Neural cell (in vitro differentiated cells): ENCODE data around the gene FOXJ3.

Source experiments
- CTCF ChIP-seq: fragments of 450-650 bp; IDR thresholded peaks from 2 replicates; pipeline ENCODE4 v1.5.1; 2014; ENCODE audit warnings: antibody characterized with exemption, mild to moderate bottlenecking, moderate library complexity; ENCODE audit not compliant: poor library complexity, severe bottlenecking
- EP300 ChIP-seq: fragments of 450-650 bp; conservative IDR thresholded peaks from 2 replicates; pipeline ENCODE4 v1.6.1; 2014; ENCODE audit warnings: antibody characterized with exemption, mild to moderate bottlenecking, moderate library complexity; ENCODE audit not compliant: poor library complexity, severe bottlenecking
- EZH2 ChIP-seq: fragments of 200-600, 300-800 bp; shearing (Covaris generic), sonication (generic); IDR thresholded peaks from 2 replicates; pipeline ENCODE4 v1.6.1; 2014; ENCODE audit warnings: antibody characterized with exemption, low read length, borderline replicate concordance, mild to moderate bottlenecking; ENCODE audit not compliant: insufficient read depth, poor library complexity, severe bottlenecking
- POLR2AphosphoS5 ChIP-seq: IDR thresholded peaks from 2 replicates; pipeline ENCODE4 v1.6.1; 2012
- RAD21 ChIP-seq: fragments of 450-650 bp; conservative IDR thresholded peaks from 2 replicates; pipeline ENCODE4 v1.6.1; 2014; ENCODE audit warnings: antibody characterized with exemption, mild to moderate bottlenecking, moderate library complexity
- REST ChIP-seq: IDR thresholded peaks from 2 replicates; pipeline ENCODE4 v1.6.1; 2012; ENCODE audit warnings: borderline replicate concordance
- SMC3 ChIP-seq: fragments of 450-650 bp; conservative IDR thresholded peaks from 2 replicates; pipeline ENCODE4 v1.6.1; 2014; ENCODE audit warnings: antibody characterized with exemption, mild to moderate bottlenecking, moderate library complexity; ENCODE audit not compliant: poor library complexity
- TAF1 ChIP-seq: IDR thresholded peaks from 2 replicates; pipeline ENCODE4 v1.6.1; 2012; ENCODE audit warnings: low read depth

- TF ChIP-seq CTCF, result no peak
- no peak for TF ChIP-seq EP300
- no peak for TF ChIP-seq RAD21
- no peak for TF ChIP-seq EZH2
- no peak for TF ChIP-seq POLR2AphosphoS5
- no peak for TF ChIP-seq TAF1
- no peak for TF ChIP-seq SMC3
- TF ChIP-seq REST, result no peak
These were observed 151.1 kb downstream of the FOXJ3 start for GRCh38 chr1:42183957-42184268.
